Liver (tissue), 9 donors: Measurements from ENCODE around the gene ANKRD44. TPM values are rescaled to one million over a fixed set of nuclear protein-coding genes. Genes with fewer than 3 reads are reported as not detected.

Source experiments
- DNase-seq: peaks from one replicate; pipeline ENCODE4 v3.0.0-alpha.2; 2017; ENCODE audit warnings: low spot score
- H3K27ac ChIP-seq, 2 donors: one replicate each; pipeline ENCODE4 v1.7.0; 2013; ENCODE audit warnings: inconsistent platforms in 2 of 2, low read length in 2 of 2, control low read depth in 1 of 2, low read depth in 1 of 2, mild to moderate bottlenecking in 1 of 2
- H3K27me3 ChIP-seq, 4 donors: one replicate each; pipeline versions ENCODE4 v1.6.1 to v1.7.0; 2013; ENCODE audit warnings: low read length in 3 of 4, inconsistent platforms in 1 of 4, mild to moderate bottlenecking in 1 of 4, moderate library complexity in 1 of 4; ENCODE audit not compliant: control insufficient read depth in 4 of 4, insufficient read depth in 4 of 4
- H3K36me3 ChIP-seq, 4 donors: one replicate each; pipeline versions ENCODE4 v1.6.1 to v1.7.0; 2013; ENCODE audit warnings: low read length in 3 of 4, mild to moderate bottlenecking in 3 of 4, low read depth in 1 of 4, moderate library complexity in 1 of 4; ENCODE audit not compliant: control insufficient read depth in 4 of 4, insufficient read depth in 3 of 4
- H3K4me1 ChIP-seq, 4 donors: one replicate each; pipeline versions ENCODE4 v1.6.1 to v1.7.0; 2013; ENCODE audit warnings: low read length in 3 of 4, mild to moderate bottlenecking in 3 of 4, moderate library complexity in 1 of 4; ENCODE audit not compliant: control insufficient read depth in 4 of 4, insufficient read depth in 4 of 4
- H3K4me3 ChIP-seq, 3 donors: one replicate each; pipeline versions ENCODE4 v1.6.1 to v1.7.0; 2013; ENCODE audit warnings: low read length in 3 of 3, control low read depth in 1 of 3, low read depth in 1 of 3, mild to moderate bottlenecking in 1 of 3
- H3K9ac ChIP-seq, 2 donors: one replicate each; pipeline ENCODE4 v1.7.0; 2013; ENCODE audit warnings: low read length in 2 of 2, mild to moderate bottlenecking in 2 of 2, moderate library complexity in 2 of 2, control low read depth in 1 of 2, low read depth in 1 of 2
- H3K9me3 ChIP-seq, 4 donors: one replicate each; pipeline versions ENCODE4 v1.6.1 to v1.7.0; 2013; ENCODE audit warnings: low read length in 3 of 4; ENCODE audit not compliant: control insufficient read depth in 4 of 4
- ATF3 ChIP-seq: IDR thresholded peaks from 2 replicates; pipeline ENCODE4 v1.6.1; 2016; ENCODE audit warnings: antibody characterized with exemption
- CTCF ChIP-seq: fragments of 150-350 bp; IDR thresholded peaks from 2 replicates; pipeline ENCODE4 v1.5.1; 2017; ENCODE audit warnings: improper control_type of control experiment, low read depth, low read length; ENCODE audit not compliant: missing input control
- FOXA1 ChIP-seq: IDR thresholded peaks from 2 replicates; pipeline ENCODE4 v1.6.1; 2016; ENCODE audit warnings: antibody characterized with exemption
- FOXA2 ChIP-seq: IDR thresholded peaks from 2 replicates; pipeline ENCODE4 v1.6.1; 2016; ENCODE audit warnings: antibody characterized with exemption
- GABPA ChIP-seq, 2 donors: IDR thresholded peaks in 1 of 2; conservative IDR thresholded peaks in 1 of 2; 2 replicates each; pipeline ENCODE4 v1.6.1; 2016; ENCODE audit warnings: antibody characterized with exemption in 2 of 2, mild to moderate bottlenecking in 1 of 2, moderate library complexity in 1 of 2
- HNF4A ChIP-seq, 2 donors: conservative IDR thresholded peaks; 2 replicates each; pipeline ENCODE4 v1.6.1; 2016; ENCODE audit warnings: antibody characterized with exemption in 2 of 2, mild to moderate bottlenecking in 2 of 2
- HNF4G ChIP-seq: IDR thresholded peaks from 2 replicates; pipeline ENCODE4 v1.6.1; 2016; ENCODE audit warnings: antibody characterized with exemption
- JUND ChIP-seq, 2 donors: IDR thresholded peaks; 2 replicates each; pipeline ENCODE4 v1.6.1; 2016; ENCODE audit warnings: antibody characterized with exemption in 2 of 2
- MAX ChIP-seq: IDR thresholded peaks from 2 replicates; pipeline ENCODE4 v1.6.1; 2016; ENCODE audit warnings: antibody characterized with exemption
- NR2F2 ChIP-seq: IDR thresholded peaks from 2 replicates; pipeline ENCODE4 v1.6.1; 2016; ENCODE audit warnings: antibody characterized with exemption
- RAD21 ChIP-seq, 2 donors: IDR thresholded peaks; 2 replicates each; pipeline ENCODE4 v1.6.1; 2016; ENCODE audit warnings: antibody characterized with exemption in 2 of 2, mild to moderate bottlenecking in 2 of 2
- REST ChIP-seq: IDR thresholded peaks from 2 replicates; pipeline ENCODE4 v1.6.1; 2016; ENCODE audit warnings: antibody characterized with exemption, mild to moderate bottlenecking
- SP1 ChIP-seq: IDR thresholded peaks from 2 replicates; pipeline ENCODE4 v1.6.1; 2018; ENCODE audit warnings: antibody characterized with exemption, mild to moderate bottlenecking
- TAF1 ChIP-seq: conservative IDR thresholded peaks from 2 replicates; pipeline ENCODE4 v1.6.1; 2016; ENCODE audit warnings: antibody characterized with exemption, mild to moderate bottlenecking
- YY1 ChIP-seq: IDR thresholded peaks from 2 replicates; pipeline ENCODE4 v1.6.1; 2016; ENCODE audit warnings: antibody characterized with exemption, mild to moderate bottlenecking
- ZBTB33 ChIP-seq: IDR thresholded peaks from 2 replicates; pipeline ENCODE4 v1.6.1; 2016; ENCODE audit warnings: antibody characterized with exemption
- WGBS: extraction: QIAGEN DNeasy Blood & Tissue Kit; methylation state at CpG from one replicate; pipeline ENCODE4 v1.1.7; 2013; 5-methylcytosine and 5-hydroxymethylcytosine counted together
- polyA plus RNA-seq, 2 donors: library from polyadenylated mRNA; stranded (reverse) in 1 of 2; unstranded in 1 of 2; fragments of 200-250 nt in 1 of 2; fragments of >200 nt in 1 of 2; fragmentation: Nextera tagmentation in 1 of 2; extraction: Ambion mirVana in 1 of 2; gene quantifications; one replicate each; pipeline versions ENCODE4 v1.2.1 to v1.2.3, GENCODE V29; 2013 to 2015
- total RNA-seq, 2 donors: library from RNA; depleted of rRNA; stranded (reverse); fragments of >200 nt; gene quantifications; one replicate each; pipeline ENCODE4 v1.2.3, GENCODE V29; 2014
- donor health status: healthy.
- donor health status: healthy.
- donor health status: healthy.
- donor health status: healthy.
- donor health status: healthy.

Gene ANKRD44
- total and polyA plus RNA-seq, 4 donors = 3.8 to 18.2 (median 6.8) TPM

GRCh38 chr2:197215748-197216360 lies 94.7 kb downstream of the ANKRD44 start:
- no peak overlapping the region for H3K9ac ChIP-seq
- H3K4me1 ChIP-seq = peaks cover 2 to 14% (median 10%) of the 10 kb centered on the region in 4 donors
- H3K36me3 ChIP-seq = no peaks in the 10 kb centered on the region
- no peaks in the 10 kb centered on the region for H3K27me3 ChIP-seq
- TF ChIP-seq SP1 = no peak
- no peak for TF ChIP-seq RAD21 (IDR thresholded peaks at IDR 0.05)
- H3K4me3 ChIP-seq = no peak overlapping the region
- no peak for DNase-seq
- 74% methylated on average over 3 of the region's 3 CpGs for WGBS
- no peaks in the 10 kb centered on the region for H3K9me3 ChIP-seq
- H3K27ac ChIP-seq = peak overlapping the region in 1 of 2 donors; percentile 58

- no peak overlapping the region for H3K4me3 ChIP-seq
- peaks cover 2 to 20% (median 8%) of the 10 kb centered on the region in 4 donors for H3K4me1 ChIP-seq
- no peaks in the 10 kb centered on the region for H3K27me3 ChIP-seq
These were observed 98.0 kb downstream of the ANKRD44 start for GRCh38 chr2:197212344-197213262.

More at GRCh38 chr2:197212344-197213262, 98.0 kb downstream of the ANKRD44 start:
- Histone ChIP-seq H3K27ac (no peak overlapping the region), H3K9me3 (no peaks in the 10 kb centered on the region), H3K9ac (no peak overlapping the region), H3K36me3 (no peaks in the 10 kb centered on the region)
- no peak for TF ChIP-seq FOXA1
- TF ChIP-seq RAD21 (IDR thresholded peaks at IDR 0.05) = no peak
- TF ChIP-seq SP1 = no peak
- no peak for TF ChIP-seq HNF4A (conservative IDR thresholded peaks at IDR 0.05)
- TF ChIP-seq YY1 = no peak
- TF ChIP-seq ZBTB33 = no peak
- TF ChIP-seq ATF3 = no peak
- no peak for TF ChIP-seq MAX
- no peak for TF ChIP-seq CTCF
- no peak for TF ChIP-seq GABPA (IDR thresholded peaks at IDR 0.05 in 1 of 2, conservative IDR thresholded peaks at IDR 0.05 in 1 of 2)
- no peak for TF ChIP-seq JUND (IDR thresholded peaks at IDR 0.05)
- TF ChIP-seq NR2F2 = no peak
- no peak for TF ChIP-seq TAF1
- TF ChIP-seq FOXA2 = no peak
- no peak for TF ChIP-seq REST
- no peak for TF ChIP-seq HNF4G
- 69% methylated on average over 8 of the region's 8 CpGs for WGBS
- DNase-seq = no peak
